ENCODE measurements around the gene LRRC47.

The LRRC47 gene

GRCh38 chr1:3732434-3733093 lies 63.7 kb downstream of the LRRC47 start:
- no peak for DNase-seq (ENCODE audit: low spot score)

- DNase-seq (ENCODE audit: low spot score): no peak
Measured at GRCh38 chr1:3731583-3732433, 64.5 kb downstream of the LRRC47 start.

GRCh38 chr1:3730543-3731247 lies 65.6 kb downstream of the LRRC47 start:
- no peak for DNase-seq (ENCODE audit: low spot score)

GRCh38 chr1:3729594-3730542 lies 66.4 kb downstream of the LRRC47 start:
- DNase-seq (ENCODE audit: low spot score): no peak

Data from hepatic stellate cell (primary cell).